HG03378 (cell line): ENCODE measurements around the gene C8B.

Experiments used
- ATAC-seq: cut with Tn5 transposase; IDR thresholded peaks from one replicate; pipeline ENCODE4 v1.9.1; 2021; ENCODE audit warnings: mild to moderate bottlenecking, moderate library complexity; ENCODE audit not compliant: unreplicated experiment

Gene C8B

DNA sequence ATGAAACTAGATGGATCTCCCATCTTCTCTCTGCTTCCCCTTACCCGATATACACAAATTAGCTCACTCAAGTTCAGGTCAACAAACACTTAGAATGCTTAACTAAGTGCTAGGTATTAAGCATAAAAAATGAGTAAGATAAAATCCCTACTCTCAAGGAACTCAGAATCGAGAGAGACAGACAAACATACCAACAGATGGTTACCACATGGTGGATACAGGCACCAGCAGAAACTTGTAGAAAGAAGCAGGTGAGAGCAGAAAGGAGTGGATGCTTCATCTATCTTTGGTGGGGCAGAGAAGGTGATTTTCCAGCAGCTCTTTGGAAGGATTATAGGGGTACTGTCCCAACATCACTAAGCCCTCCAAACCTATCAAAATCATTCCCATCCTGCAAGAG lies 32.2 kb downstream of the C8B start:
- no peak for ATAC-seq

DNA sequence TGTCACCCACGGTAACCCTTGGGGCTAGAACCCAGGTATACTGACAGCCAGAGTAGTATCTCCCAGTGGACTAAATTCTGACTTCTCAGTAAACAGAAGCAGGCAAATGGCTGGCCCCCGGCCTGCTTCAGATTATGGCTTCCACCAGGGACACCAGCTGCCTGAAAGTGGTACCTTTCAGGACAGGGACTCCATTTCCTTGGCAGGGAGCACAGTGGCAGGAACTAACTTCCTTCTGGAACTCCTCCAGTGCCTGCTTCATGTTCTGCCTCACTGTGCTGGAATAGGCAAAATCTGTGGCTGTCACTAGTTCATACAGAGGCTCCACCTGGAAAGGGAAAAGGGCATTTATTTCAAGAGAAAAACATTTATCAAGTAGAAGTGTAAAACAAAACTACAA lies 32.7 kb downstream of the C8B start:
- ATAC-seq: no peak

DNA sequence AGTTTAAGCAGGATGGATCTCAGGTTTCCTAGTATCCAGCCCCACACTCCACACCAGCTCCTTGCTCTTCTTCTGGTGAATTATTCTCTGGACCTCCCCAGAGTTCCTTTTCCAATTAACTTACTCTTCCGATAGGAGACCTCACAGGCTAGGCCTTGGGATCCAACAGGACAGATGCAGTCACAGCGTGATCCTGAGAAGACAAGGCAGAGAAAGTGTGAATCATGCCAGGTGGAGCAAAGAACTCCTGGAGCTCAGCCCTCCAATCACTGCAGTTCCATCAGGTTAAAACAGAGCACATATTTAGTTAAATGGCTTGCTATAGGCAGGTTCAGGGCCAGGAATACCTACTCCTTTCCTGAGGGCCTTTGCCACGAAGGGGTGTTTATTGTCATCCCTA lies 34.1 kb downstream of the C8B start:
- no peak for ATAC-seq

DNA sequence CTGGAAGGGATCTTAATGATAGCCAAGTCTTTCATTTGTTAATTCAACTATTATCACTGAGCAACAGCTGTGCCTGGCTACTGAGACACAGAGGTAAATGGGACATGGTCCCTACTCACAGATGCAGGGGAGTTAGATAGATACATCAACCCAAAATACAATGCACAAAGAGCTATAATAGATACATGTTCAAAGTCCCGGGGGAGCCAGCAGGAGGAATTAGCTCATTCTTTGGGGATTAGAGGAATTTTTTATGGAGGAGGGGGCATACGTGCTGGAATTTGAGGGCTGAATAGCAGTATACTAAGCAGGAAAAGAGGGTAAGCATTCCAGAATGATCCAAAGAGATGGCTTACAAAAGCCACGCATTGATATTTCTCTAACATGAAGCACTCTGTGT lies 34.6 kb downstream of the C8B start:
- ATAC-seq: no peak

DNA sequence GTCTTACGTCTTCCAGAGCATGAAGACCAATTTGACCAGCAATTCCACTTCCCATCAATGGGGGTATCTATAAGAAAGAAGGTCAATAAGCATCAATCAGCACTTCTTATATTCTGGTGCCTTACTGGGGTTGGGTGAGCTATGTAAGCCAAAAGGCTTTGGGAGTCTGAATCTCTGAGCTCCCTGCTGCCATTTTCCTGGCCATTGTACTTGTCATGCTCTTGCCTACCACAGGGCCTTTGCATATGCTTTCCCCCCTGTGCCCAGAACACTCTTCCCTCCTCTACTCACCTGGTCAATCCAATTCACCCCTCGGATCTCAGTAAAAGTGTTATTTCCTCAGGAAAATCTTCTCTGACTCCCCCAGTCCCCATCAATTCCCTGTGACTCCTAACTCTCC lies 36.3 kb downstream of the C8B start:
- ATAC-seq: no peak

DNA sequence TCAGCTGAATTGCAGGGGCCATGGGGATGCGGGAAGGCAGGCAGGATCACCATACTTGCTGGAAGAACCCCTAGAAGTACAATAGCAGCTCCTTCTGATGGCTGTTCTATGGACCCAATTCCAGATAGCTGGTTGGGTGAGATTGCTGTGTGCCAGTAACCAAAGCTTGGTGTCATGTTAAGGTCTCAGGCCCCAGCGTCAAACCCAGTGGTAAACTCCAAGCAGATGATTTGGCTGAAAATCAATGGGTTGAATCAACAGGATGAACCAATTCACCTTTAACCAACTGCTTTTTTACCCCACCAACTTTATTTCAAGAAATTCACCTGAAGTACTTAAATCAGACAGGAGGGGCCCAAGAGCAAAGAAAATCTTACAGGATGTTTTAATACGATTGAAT lies 37.8 kb downstream of the C8B start:
- ATAC-seq: no peak

DNA sequence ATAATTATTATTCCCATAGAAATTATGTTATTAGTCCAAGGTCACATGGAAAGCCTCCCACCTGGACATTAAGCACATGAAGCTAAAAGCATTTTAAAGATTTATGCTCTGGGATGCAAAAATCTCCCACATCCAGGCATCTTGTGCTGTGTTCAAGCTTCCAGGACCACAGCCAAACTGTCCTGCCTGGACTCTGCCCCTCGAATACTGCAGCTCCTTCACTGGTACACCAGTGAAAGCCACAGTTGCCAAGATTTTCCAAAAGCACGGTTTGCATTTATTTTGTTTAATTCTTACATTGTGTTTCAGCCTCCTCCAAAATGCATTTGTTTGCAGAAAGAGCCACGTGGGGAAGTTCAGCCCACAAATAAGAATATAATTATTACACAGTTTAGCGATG lies 38.6 kb downstream of the C8B start:
- no peak for ATAC-seq

DNA sequence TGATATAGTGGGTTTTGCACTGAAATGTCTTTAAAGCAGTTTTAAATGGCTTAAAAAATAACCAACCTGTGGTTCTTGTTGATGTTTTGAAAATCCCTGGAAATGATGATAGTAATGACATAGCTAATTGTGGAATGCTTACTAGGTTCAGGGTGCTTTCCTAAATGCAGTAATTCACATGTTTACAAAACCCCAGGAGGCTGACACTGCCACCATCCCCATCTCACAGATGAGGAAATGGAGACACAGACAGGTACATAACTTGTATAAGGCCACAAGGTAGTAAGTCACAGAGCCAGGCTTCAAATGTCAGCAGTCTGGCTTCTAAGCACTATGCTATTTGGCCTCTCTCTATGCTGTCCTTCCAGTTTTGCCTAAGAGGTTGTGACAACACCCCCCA lies 40.6 kb downstream of the C8B start:
- ATAC-seq: no peak

DNA sequence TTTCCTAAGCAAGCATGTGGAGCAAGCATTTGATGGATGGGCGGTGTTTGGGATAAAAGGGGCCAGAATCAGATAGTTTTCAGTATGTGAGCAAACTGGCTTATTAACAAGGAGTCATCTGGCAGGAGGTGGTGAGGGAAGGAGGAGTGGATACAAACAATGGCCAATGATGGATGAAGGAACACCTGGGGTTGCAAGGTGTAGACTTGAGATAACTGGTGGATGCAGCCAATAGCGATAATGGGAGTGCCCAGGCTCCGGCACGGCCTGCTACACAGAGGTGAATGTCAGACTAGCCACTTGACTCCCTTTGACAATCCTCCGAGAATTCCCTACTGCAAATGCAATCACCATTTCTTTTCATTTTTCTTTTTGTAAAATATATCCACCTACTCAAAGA lies 41.7 kb downstream of the C8B start:
- no peak for ATAC-seq

DNA sequence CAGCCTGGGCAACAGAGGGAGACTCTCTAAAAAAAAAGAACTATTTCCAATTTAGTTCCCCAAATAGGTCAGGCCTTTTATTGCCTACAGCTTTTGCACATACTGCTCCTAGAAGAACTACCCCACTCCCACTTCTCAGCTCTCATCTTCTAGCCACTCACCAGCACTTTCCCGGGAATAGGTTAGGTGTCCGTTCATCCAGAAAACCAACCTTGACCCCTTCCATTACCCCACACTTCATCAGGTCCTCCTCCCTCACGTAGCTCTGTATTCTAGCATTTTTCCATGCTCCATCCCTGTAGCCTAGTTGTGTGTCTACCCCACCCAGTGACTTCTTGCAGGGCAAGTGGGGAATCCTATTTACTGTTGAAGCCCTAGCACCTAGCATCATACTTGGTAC lies 42.6 kb downstream of the C8B start:
- ATAC-seq: no peak

DNA sequence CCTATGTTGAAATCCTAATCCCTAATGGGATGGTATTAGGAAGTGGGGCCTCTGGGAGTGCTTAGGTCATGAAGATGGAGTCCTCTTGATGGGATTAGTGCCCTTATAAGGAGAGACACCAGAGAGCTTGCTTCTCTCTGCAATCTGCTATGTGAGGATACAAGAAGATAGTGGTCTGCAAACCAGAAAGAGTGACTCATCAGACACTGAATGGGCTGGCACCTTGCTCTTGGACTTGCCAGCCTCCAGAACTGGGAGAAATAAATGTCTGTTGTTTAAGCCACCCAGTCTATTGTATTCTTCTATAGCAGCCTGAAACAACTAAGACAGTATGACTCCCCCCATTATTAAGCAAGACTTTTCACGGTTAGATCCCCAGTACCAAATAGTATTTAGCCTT lies 43.3 kb downstream of the C8B start:
- no peak for ATAC-seq

DNA sequence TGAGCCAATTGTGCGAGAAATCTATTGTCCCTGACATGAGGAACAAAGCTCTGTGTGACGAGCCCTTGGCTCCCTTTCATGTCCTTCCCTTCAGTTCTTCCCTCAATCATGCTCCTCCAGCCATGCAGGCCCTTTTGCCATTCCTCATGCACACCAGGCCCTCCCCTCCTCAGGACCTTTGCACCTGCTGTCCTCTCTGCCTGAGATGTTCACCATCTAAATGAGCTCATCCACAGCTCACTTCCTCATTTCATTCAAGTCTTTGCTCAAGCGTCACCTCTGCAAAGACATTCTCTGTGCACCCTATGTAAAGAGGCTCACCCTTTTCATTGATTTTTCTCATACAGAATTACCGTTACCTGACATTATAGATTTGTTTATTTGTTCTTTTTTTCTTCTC lies 43.7 kb downstream of the C8B start:
- no peak for ATAC-seq

DNA sequence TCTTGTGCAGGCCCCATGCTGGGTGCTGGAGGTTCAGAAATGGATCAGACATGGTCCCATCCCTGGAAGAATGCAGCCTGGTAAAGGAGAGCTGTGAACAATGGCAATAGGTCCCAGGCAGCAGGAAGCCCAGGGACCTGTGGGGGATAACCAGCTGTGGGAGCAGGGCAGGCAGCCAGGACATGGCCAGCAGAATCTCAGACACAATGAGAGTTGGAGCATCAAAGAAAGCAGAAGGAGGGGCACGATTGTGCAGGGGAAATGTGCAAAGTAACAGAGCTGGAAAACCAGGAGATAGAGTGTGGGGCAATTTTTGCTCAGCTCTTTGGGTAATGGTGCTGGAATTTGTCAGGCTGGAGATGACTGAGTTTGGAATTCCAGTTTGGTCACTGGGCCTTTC lies 44.3 kb downstream of the C8B start:
- no peak for ATAC-seq

DNA sequence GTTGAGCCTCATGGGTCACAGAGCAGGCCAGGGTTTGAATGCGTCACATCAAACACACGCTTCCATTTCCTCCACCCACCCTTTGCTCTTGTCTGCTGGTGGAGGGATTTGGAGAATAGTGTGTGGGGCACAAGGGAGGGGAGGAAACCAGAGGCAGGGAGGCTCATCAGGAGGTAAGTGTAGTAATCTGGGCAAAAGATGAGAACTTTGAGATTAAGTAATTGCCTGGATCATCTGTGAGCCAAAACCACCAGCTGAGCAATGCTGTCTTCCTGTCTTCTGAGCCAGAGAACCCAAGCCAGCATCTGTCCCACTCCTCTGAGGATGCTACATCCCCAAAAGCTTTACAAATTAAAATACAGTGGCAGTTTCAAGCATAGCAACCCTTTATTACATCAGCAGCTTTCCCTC lies 45.2 kb downstream of the C8B start:
- no peak for ATAC-seq

DNA sequence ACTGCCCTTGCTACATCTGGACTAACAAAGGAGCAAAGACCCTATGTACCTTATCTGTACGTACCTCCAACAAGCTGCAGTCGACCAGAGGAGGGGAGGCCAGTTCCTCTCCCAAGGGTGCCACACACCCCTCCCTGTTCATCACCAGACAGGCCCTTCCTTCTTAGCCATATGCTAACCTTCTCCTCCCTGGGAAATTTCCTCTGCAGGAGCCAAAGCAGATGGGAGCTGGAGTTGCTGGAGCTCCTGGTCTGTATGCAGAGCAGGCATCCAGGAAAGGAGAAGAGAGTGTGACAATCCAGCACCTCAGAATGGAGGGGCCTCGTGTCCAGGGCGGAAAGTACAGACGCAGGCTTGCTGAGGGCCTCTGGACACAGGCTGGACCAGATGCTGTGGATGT lies 48.5 kb downstream of the C8B start:
- no peak for ATAC-seq

DNA sequence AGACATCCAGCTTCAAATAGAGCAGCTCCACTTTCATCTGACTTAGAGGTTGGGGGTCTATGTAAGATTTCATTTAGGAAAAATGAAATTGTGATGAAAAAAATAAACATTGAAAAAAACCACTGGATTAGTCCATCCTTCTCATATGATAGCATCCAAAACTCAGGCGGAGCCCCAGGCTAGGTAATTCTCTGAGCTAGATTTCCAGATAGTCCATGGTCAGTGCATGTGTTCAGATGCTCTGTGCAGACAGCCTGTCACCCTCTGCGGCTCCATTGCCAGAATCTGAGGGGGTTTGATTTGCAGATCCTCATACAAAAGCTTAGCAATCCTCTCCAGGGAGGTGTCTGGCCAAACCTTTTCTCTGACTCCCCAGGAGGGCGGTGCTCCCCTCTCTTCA lies 49.2 kb downstream of the C8B start:
- no peak for ATAC-seq

DNA sequence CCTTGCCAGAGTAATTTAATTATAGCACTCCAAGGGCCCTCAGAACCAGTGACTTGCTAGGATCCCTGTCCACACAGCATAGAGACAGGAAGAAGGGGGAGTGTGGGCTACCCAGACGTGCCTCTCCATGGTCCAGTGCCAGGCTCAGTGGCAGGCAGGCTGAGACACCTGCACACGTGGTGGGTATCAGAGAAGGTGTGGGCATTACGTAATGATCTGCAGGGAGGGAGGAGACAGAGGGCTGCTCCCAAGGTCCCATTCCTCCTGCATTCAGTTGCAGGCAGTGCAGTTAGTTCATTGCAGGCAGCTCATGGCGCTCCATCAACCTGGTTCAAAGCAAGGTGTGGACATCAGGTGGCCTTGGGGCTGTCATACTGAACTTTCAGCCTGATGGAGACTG lies 49.9 kb downstream of the C8B start:
- no peak for ATAC-seq

DNA sequence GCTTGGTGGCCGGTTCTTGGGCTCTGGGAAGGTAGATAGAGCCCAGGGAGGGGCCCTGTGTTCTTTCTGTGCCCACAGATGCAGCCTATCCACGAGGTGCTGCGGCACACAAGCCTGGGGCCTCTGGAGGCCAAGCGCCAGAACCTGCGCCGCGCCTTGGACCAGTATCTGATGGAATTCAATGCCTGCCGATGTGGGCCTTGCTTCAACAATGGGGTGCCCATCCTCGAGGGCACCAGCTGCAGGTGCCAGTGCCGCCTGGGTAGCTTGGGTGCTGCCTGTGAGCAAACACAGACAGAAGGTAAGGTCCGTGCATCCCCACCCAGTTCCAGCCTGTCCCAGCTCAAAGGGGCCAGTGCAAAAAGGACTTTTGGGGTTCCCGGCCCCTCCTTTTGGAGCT lies 53.5 kb downstream of the C8B start:
- no peak for ATAC-seq

DNA sequence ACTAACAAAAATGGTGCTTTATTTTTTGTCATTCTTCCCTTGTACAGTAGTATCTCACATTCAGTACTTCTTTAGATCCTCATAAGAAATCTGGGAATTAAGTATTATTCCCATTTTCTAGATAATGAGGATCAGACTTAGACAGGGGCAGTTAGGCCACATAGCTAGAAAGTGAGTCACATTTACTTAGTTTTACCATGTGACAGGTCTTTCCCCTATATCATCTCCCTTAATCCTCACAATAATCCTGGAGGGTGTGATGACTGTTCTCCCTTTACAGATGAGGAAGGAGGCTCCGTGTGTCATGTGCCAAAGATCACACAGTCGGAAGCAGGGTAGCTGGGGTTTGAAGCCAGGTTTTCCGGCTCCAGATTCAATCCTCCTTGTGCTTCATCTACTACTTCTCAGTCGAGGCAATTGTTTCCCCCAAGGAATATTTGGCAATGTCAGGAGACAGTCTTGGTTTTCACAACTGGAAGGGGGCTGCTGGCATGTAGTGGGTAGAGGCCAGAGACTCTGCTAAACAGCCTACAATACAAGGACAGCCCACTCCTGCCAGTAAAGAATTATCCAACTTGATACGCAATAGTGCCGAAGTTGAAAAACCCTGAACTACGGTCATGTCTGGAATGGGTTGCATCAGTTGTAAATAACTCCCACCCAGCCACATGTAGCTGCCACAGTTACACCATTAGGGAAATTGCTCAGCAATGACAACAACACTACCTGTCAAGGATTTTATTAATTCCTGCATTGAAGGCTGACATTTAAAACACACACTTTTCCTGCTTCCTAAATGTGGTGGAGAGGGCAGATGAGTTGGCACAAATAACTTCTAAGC lies 54.5 kb downstream of the C8B start:
- no peak for ATAC-seq

DNA sequence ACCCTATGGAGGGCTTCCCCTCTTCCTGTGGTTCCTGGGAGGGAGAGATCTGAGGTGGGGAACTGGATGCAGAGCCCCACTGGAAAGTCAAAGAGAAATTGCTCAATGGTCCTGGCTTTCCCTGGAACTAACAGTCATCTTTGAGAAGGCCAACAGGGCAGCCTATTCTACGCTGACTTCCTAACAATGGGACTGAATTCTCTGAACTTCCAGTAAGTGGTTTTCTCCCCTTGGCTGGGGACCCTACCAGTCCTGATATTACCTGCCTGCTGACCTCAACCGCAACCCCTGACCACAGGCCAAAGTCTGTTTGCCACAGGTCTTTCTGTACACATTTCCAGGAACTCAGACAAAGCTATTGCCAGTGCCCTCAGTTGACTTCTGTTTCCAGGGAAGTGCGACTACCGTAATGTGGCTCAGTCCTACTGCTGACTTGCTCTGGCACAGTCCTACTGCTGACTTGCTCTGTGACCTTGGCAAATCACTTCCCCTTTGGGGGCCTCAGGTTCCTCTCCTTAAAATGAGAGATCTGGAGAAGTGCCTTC lies 55.3 kb downstream of the C8B start:
- no peak for ATAC-seq

DNA sequence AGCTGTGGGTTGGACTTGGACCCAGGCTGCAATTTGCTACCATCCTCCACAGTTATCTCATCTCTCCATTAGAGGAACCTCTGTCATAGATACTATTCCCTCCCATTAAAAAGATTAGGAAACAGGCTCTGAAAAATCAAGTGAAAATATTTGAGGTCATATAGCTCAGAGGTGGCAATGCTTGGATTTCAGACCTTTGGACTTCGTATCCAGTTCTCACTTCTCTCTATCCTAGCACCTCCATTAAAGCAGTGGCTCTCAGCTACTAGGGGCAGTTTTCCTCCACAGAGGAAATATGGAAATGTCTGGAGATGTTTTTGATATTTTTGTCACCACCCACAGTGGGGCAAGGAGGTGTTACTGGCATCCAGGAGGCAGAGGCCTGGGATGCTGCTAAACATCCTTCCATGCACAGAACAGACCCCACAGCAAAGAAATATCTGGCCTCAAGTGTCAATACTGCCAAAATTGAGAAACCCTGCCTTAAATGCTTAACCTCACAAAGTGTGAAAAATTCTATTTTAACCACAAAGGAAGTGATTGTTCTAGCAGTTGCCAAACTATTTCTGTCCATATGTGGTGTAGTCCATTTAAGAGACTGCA lies 57.1 kb downstream of the C8B start:
- no peak for ATAC-seq

DNA sequence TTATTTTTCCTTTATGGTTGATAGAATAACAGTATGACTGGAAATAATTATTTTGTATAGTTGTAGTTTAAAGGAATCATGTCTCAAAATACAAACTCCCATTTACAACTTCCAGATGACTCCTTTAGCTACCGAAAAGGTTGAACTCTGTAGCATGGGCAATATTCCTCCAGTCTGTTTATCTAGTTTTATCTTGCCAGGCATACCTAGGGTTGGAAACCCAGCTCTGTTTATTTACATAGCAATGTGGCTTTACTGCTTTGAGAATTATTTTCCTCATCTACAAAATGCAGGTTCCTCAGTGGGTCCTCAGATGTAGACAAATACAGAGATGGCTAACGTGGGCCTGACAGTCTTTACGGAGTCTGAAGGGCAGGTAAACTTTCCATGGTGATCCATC lies 60.1 kb downstream of the C8B start:
- ATAC-seq: no peak
